K562 (cell line): ENCODE data around the gene PRR14. TPM values are rescaled to one million over a fixed set of nuclear protein-coding genes. Genes with fewer than 3 reads are reported as not detected.

Experiments
- BCOR ChIP-seq: fragments of 450-650 bp; IDR thresholded peaks from 2 replicates; pipeline ENCODE4 v1.6.1; 2016
- BHLHE40 ChIP-seq: IDR thresholded peaks from 2 replicates; pipeline ENCODE4 v1.6.1; 2011; ENCODE audit warnings: low read length, improper control_type of control experiment
- CBFB ChIP-seq: sonication (generic); formaldehyde crosslinking; IDR thresholded peaks from 2 replicates; pipeline ENCODE4 v1.4.0; 2020; ENCODE audit warnings: mild to moderate bottlenecking, missing genetic modification reagents
- E2F4 ChIP-seq: sonication (generic); formaldehyde crosslinking; IDR thresholded peaks from 2 replicates; pipeline ENCODE4 v1.8.0; 2022; ENCODE audit warnings: mild to moderate bottlenecking, low read depth, missing genetic modification reagents
- EP400 ChIP-seq: fragments of 450-650 bp; IDR thresholded peaks from 2 replicates; pipeline ENCODE4 v1.6.1; 2017; ENCODE audit warnings: antibody characterized with exemption, mild to moderate bottlenecking, moderate library complexity
- ESRRA ChIP-seq: fragments of 450-650 bp; IDR thresholded peaks from 2 replicates; pipeline ENCODE4 v1.6.1; 2014; ENCODE audit warnings: low read depth, mild to moderate bottlenecking, moderate library complexity, borderline replicate concordance
- GTF2E2 ChIP-seq: fragments of 200-800 bp; sonication (Bioruptor generic); IDR thresholded peaks from 2 replicates; pipeline ENCODE4 v1.6.1; 2016; ENCODE audit warnings: missing genetic modification characterization, missing compliant biosample characterization
- HINFP ChIP-seq: fragments of 450-650 bp; conservative IDR thresholded peaks from 2 replicates; pipeline ENCODE4 v1.6.1; 2016; ENCODE audit warnings: missing genetic modification characterization, low read depth, mild to moderate bottlenecking, control low read depth, missing compliant biosample characterization
- KLF6 ChIP-seq: fragments of 250-450 bp; sonication (Bioruptor Pico); IDR thresholded peaks from 2 replicates; pipeline ENCODE4 v1.4.0; 2020; ENCODE audit warnings: mild to moderate bottlenecking, moderate library complexity, borderline replicate concordance
- MNT ChIP-seq, 2 experiments: fragments of 450-650 bp; conservative IDR thresholded peaks; 2 replicates each; pipeline ENCODE4 v1.6.1; 2017; ENCODE audit warnings: mild to moderate bottlenecking in 2 of 2, moderate library complexity in 2 of 2
- MYC ChIP-seq, 2 experiments: fragments of 250-450 bp in 1 of 2; sonication (Bioruptor Pico) in 1 of 2; IDR thresholded peaks; 2 replicates each; pipeline versions ENCODE4 v1.5.1 to v1.6.1; 2012 to 2021; ENCODE audit warnings: low read depth in 2 of 2, borderline replicate concordance in 1 of 2, improper control_type of control experiment in 1 of 2, low read length in 1 of 2, mild to moderate bottlenecking in 1 of 2, moderate library complexity in 1 of 2
- RBM25 ChIP-seq: fragments of 200-400 bp; formaldehyde crosslinking; IDR thresholded peaks from 2 replicates; pipeline ENCODE4 v1.6.1; 2018; ENCODE audit warnings: low read length, low read depth, moderate library complexity; ENCODE audit not compliant: severe bottlenecking
- SIX5 ChIP-seq, 2 experiments: IDR thresholded peaks; 2 replicates each; pipeline ENCODE4 v1.6.1; 2011; ENCODE audit warnings: low read length in 2 of 2, borderline replicate concordance in 1 of 2, low read depth in 1 of 2, mild to moderate bottlenecking in 1 of 2, moderate library complexity in 1 of 2; ENCODE audit not compliant: insufficient read depth in 1 of 2
- SLC30A9 ChIP-seq: fragments of 250-450 bp; sonication (Bioruptor Pico); IDR thresholded peaks from 2 replicates; pipeline ENCODE4 v1.8.0; 2022; ENCODE audit warnings: mild to moderate bottlenecking, moderate library complexity
- ZHX1 ChIP-seq: fragments of 150-350 bp; conservative IDR thresholded peaks from 2 replicates; pipeline ENCODE4 v1.6.1; 2014; ENCODE audit warnings: low read length
- ZNF143 ChIP-seq: sonication (generic); formaldehyde crosslinking; IDR thresholded peaks from 2 replicates; pipeline ENCODE4 v1.9.0; 2022; ENCODE audit warnings: mild to moderate bottlenecking, missing genetic modification reagents
- polyA plus RNA-seq, 8 experiments: library from polyadenylated mRNA; depleted of rRNA in 4 of 8; stranded (reverse) in 5 of 8; unstranded in 3 of 8; fragments of >200 nt; fragmentation: Nextera tagmentation in 2 of 8; fragmentation: Illumina TruSeq in 1 of 8; extraction: Ambion mirVana in 2 of 8; extraction: Trizol in 1 of 8; gene quantifications; 2 replicates each; pipeline versions ENCODE4 v1.2.1 to v1.2.3, GENCODE V29; 2011 to 2014; ENCODE audit warnings: inconsistent platforms in 1 of 8, missing spikeins in 1 of 8
- total RNA-seq, 7 experiments: library from RNA; depleted of rRNA in 6 of 7; stranded (reverse); fragments of >200 nt in 6 of 7; fragmentation: Illumina TruSeq in 2 of 7; extraction: Trizol in 2 of 7; gene quantifications; 2 replicates each; pipeline versions ENCODE4 v1.2.1 to v1.2.3, GENCODE V29; 2011 to 2021; ENCODE audit warnings: low replicate concordance in 1 of 7
- TF ChIP-seq, protein P1 (sequence below): sonication (generic); formaldehyde crosslinking; IDR thresholded peaks from 2 replicates; pipeline ENCODE4 v1.8.0; 2023; ENCODE audit warnings: mild to moderate bottlenecking, missing genetic modification reagents

Gene PRR14
- total and polyA plus RNA-seq, 9 of the 15 experiments (the other 6 are each of a cell fraction or from before 2014, with no cell fraction given), result 2.2 to 63.1 (median 11.5) TPM

- TF ChIP-seq E2F4 (peak; percentile 21; the same call in 1 of the 2 replicates), KLF6 (no peak), BCOR (peak; percentile 41; the same call in 1 of the 2 replicates), MNT (conservative IDR thresholded peaks at IDR 0.05) (peak in 1 of 2 experiments; percentile 29; a peak in 1 of 4 replicates), GTF2E2 (no peak), ZNF143 (CRISPR knock-in tag) (peak; percentile 95), HINFP (no peak), SIX5 (IDR thresholded peaks at IDR 0.05; ENCODE audit: borderline replicate concordance in 1 of 2, insufficient read depth in 1 of 2, low read depth in 1 of 2, low read length in 2 of 2) (peak; percentile 75; a peak in 3 of 4 replicates), MYC (IDR thresholded peaks at IDR 0.05; ENCODE audit: low read depth, low read length) (no peak), MYC (CRISPR knock-in tag; IDR thresholded peaks at IDR 0.05; ENCODE audit: borderline replicate concordance, low read depth) (no peak), BHLHE40 (peak; percentile 95), EP400 (no peak), RBM25 (peak; percentile 50), ESRRA (0 out of 2 replicates have a peak, but pooled peaks have one; percentile 12), SLC30A9 (CRISPR knock-in tag) (no peak), CBFB (CRISPR knock-in tag) (0 out of 2 replicates have a peak, but pooled peaks have one; percentile 26), ZHX1 (no peak)
- TF ChIP-seq, protein P1, sequence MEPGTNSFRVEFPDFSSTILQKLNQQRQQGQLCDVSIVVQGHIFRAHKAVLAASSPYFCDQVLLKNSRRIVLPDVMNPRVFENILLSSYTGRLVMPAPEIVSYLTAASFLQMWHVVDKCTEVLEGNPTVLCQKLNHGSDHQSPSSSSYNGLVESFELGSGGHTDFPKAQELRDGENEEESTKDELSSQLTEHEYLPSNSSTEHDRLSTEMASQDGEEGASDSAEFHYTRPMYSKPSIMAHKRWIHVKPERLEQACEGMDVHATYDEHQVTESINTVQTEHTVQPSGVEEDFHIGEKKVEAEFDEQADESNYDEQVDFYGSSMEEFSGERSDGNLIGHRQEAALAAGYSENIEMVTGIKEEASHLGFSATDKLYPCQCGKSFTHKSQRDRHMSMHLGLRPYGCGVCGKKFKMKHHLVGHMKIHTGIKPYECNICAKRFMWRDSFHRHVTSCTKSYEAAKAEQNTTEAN, result 0 out of 2 replicates have a peak, but pooled peaks have one; percentile 63
These were observed 46.7 kb downstream of the PRR14 start (continued) for GRCh38 chr16:30697264-30698138.
